SK-N-SH (cell line): ENCODE measurements around the gene KRT36. TPM values are rescaled to one million over a fixed set of nuclear protein-coding genes. Genes with fewer than 3 reads are reported as not detected.

Experiments
- CTCF ChIA-PET: fragments of 300-600, 350-600 bp; formaldehyde crosslinking; extraction: SDS; loops from one replicate; lab custom pipeline; 2021; lab: Yijun Ruan, JAX
- POLR2A ChIA-PET: fragments of 350-600 bp; sonication (Branson Sonifier 250); formaldehyde crosslinking; extraction: SDS; loops from one replicate; lab custom pipeline; 2020; ENCODE audit warnings: antibody characterized with exemption, inconsistent platforms; lab: Yijun Ruan, JAX
- DNase-seq: peaks from one replicate; pipeline ENCODE4 v3.0.0; 2012
- H2AFZ ChIP-seq: fragments of 200-600 bp; sonication (generic); 2 replicates; pipeline ENCODE4 v1.8.1; 2016; ENCODE audit warnings: antibody characterized with exemption, mild to moderate bottlenecking, low read depth
- H3F3A ChIP-seq: fragments of 200-600 bp; sonication (generic); replicated peaks from 2 replicates; pipeline ENCODE3; 2016; ENCODE audit warnings: antibody characterized with exemption, mild to moderate bottlenecking; ENCODE audit not compliant: insufficient read depth
- H3K27ac ChIP-seq, 2 experiments: fragments of 200-500 bp in 1 of 2; fragments of 200-600 bp in 1 of 2; sonication (Bioruptor generic) in 1 of 2; sonication (generic), shearing (Covaris generic) in 1 of 2; 2 replicates each; pipeline versions ENCODE4 v1.5.1 to v1.6.1; 2014 to 2016; ENCODE audit warnings: low read depth in 2 of 2, inconsistent platforms in 1 of 2, low read length in 1 of 2, mild to moderate bottlenecking in 1 of 2, mixed read lengths in 1 of 2
- H3K27me3 ChIP-seq: fragments of 200-600 bp; sonication (generic), shearing (Covaris generic); 2 replicates; pipeline ENCODE4 v1.6.1; 2016; ENCODE audit warnings: mixed run types; ENCODE audit not compliant: insufficient read depth
- H3K36me3 ChIP-seq, 2 experiments: fragments of 200-500 bp in 1 of 2; fragments of 200-600 bp in 1 of 2; sonication (Bioruptor generic) in 1 of 2; sonication (generic) in 1 of 2; replicated peaks in 1 of 2; 2 replicates each; pipeline versions ENCODE3 to v1.5.1; 2014 to 2016; ENCODE audit warnings: low read length in 1 of 2, mild to moderate bottlenecking in 1 of 2; ENCODE audit not compliant: insufficient read depth in 2 of 2, control insufficient read depth in 1 of 2
- H3K4me1 ChIP-seq, 2 experiments: fragments of 200-500 bp in 1 of 2; fragments of 200-600 bp in 1 of 2; sonication (Bioruptor generic) in 1 of 2; sonication (generic), shearing (Covaris generic) in 1 of 2; 2 replicates each; pipeline versions ENCODE4 v1.5.1 to v1.6.1; 2014 to 2016; ENCODE audit warnings: low read depth in 1 of 2, low read length in 1 of 2, mixed run types in 1 of 2; ENCODE audit not compliant: insufficient read depth in 2 of 2, control insufficient read depth in 1 of 2
- H3K4me2 ChIP-seq: fragments of 200-600 bp; sonication (generic), shearing (Covaris generic); 2 replicates; pipeline ENCODE4 v1.6.1; 2017; ENCODE audit warnings: mixed run types
- H3K4me3 ChIP-seq, 2 experiments: fragments of 200-500 bp in 1 of 2; fragments of 200-600 bp in 1 of 2; sonication (Bioruptor generic) in 1 of 2; sonication (generic), shearing (Covaris generic) in 1 of 2; 2 replicates each; pipeline versions ENCODE4 v1.5.1 to v1.8.1; 2014 to 2016; ENCODE audit warnings: low read depth in 2 of 2, inconsistent platforms in 1 of 2, low read length in 1 of 2, mild to moderate bottlenecking in 1 of 2, mixed read lengths in 1 of 2, moderate library complexity in 1 of 2
- H3K79me2 ChIP-seq: fragments of 200-600 bp; sonication (generic); 2 replicates; pipeline ENCODE4 v1.8.1; 2017; ENCODE audit warnings: mild to moderate bottlenecking; ENCODE audit not compliant: insufficient read depth
- H3K9ac ChIP-seq: fragments of 200-600 bp; sonication (generic); 2 replicates; pipeline ENCODE4 v1.6.1; 2017; ENCODE audit warnings: mixed run types
- H3K9me2 ChIP-seq: fragments of 200-600 bp; sonication (generic); 2 replicates; pipeline ENCODE4 v1.6.1; 2017; ENCODE audit warnings: mixed run types
- H3K9me3 ChIP-seq: fragments of 200-600 bp; sonication (generic); 2 replicates; pipeline ENCODE4 v1.6.1; 2017; ENCODE audit warnings: mixed run types, mild to moderate bottlenecking, moderate library complexity
- H4K20me1 ChIP-seq: fragments of 200-600 bp; sonication (generic); 2 replicates; pipeline ENCODE4 v1.6.1; 2017; ENCODE audit warnings: mild to moderate bottlenecking, mixed run types; ENCODE audit not compliant: insufficient read depth
- GATA2 ChIP-seq: sonication (generic); formaldehyde crosslinking; IDR thresholded peaks from 2 replicates; pipeline ENCODE4 v1.5.0; 2020; ENCODE audit warnings: mild to moderate bottlenecking, missing genetic modification reagents
- MAX ChIP-seq: IDR thresholded peaks from 2 replicates; pipeline ENCODE4 v1.4.0; 2012; ENCODE audit warnings: low read depth
- NFIC ChIP-seq: IDR thresholded peaks from 2 replicates; pipeline ENCODE4 v1.4.0; 2012; ENCODE audit warnings: borderline replicate concordance
- NRF1 ChIP-seq: IDR thresholded peaks from 2 replicates; pipeline ENCODE4 v1.6.1; 2012; ENCODE audit warnings: low read depth, mild to moderate bottlenecking, low read length
- RAD21 ChIP-seq: IDR thresholded peaks from 2 replicates; pipeline ENCODE4 v1.6.1; 2012; ENCODE audit warnings: mild to moderate bottlenecking, low read length
- RCOR1 ChIP-seq: fragments of 150-350 bp; IDR thresholded peaks from 2 replicates; pipeline ENCODE4 v1.6.1; 2017; ENCODE audit warnings: antibody characterized with exemption, low read length
- RFX5 ChIP-seq: IDR thresholded peaks from 2 replicates; pipeline ENCODE4 v1.6.1; 2012; ENCODE audit warnings: mild to moderate bottlenecking, improper control_type of control experiment, low read length
- SIN3A ChIP-seq: IDR thresholded peaks from 2 replicates; pipeline ENCODE4 v1.6.1; 2012; ENCODE audit warnings: low read depth, mild to moderate bottlenecking, low read length, moderate library complexity, borderline replicate concordance
- TCF12 ChIP-seq: IDR thresholded peaks from 2 replicates; pipeline ENCODE4 v1.4.0; 2012
- TEAD4 ChIP-seq: IDR thresholded peaks from 2 replicates; pipeline ENCODE4 v1.4.0; 2012; ENCODE audit warnings: mild to moderate bottlenecking, borderline replicate concordance; ENCODE audit not compliant: insufficient read depth
- WGBS: methylation state at CpG from one replicate; pipeline ENCODE4 v1.1.6; 2017; ENCODE audit warnings: low lambda C conversion rate; 5-methylcytosine and 5-hydroxymethylcytosine counted together
- polyA plus RNA-seq, 3 experiments: library from polyadenylated mRNA; depleted of rRNA; stranded (reverse); fragments of >200 nt; gene quantifications; 2 replicates each; pipeline ENCODE4 v1.2.3, GENCODE V29; 2012
- TF ChIP-seq, protein P1 (sequence below): IDR thresholded peaks from 2 replicates; pipeline ENCODE4; 2012

The KRT36 gene
- polyA plus RNA-seq, 1 of the 3 experiments (the other 2 are of a cell fraction) = not detected

GRCh38 chr17:41520821-41521521 lies 31.3 kb upstream of the KRT36 start:
- TF ChIP-seq NRF1 = no peak
- TF ChIP-seq NFIC = 0 out of 2 replicates have a peak, but pooled peaks have one; percentile 29
- TF ChIP-seq RAD21 = peak; percentile 2; the same call in 1 of the 2 replicates
- TF ChIP-seq GATA2 = peak; percentile 53
- TF ChIP-seq SIN3A = no peak
- TF ChIP-seq RCOR1 = no peak
- no peak for TF ChIP-seq TCF12
- Histone ChIP-seq H3K36me3 (no peaks in the 10 kb centered on the region), H3K9me3 (no peaks in the 10 kb centered on the region), H3K9ac (peak overlapping the region; percentile 51; the same call in 1 of the 2 replicates), H3K4me1 (peaks cover 41 to 61% of the 10 kb centered on the region in 2 experiments), H3K9me2 (no peaks in the 10 kb centered on the region), H3K4me3 (no peak overlapping the region), H2AFZ (no peak overlapping the region; the same call in 1 of the 2 replicates), H3K4me2 (peak overlapping the region; percentile 66), H3K79me2 (no peaks in the 10 kb centered on the region), H4K20me1 (no peaks in the 10 kb centered on the region), H3F3A (peaks cover 2% of the 10 kb centered on the region), H3K27me3 (no peaks in the 10 kb centered on the region), H3K27ac (peak overlapping the region; percentile 59 to 75)
- peak; percentile 77 for DNase-seq
- POLR2A ChIA-PET = interaction anchor here (0.6 to 3.3 kb wide), 10 partner anchors 9 to 604 kb away, joined by 3 to 30 read pairs (median 3); partner anchors contain the start of gene EIF1
- CTCF ChIA-PET = interaction anchor here (1.0 to 6.1 kb wide), 10 partner anchors 9 to 145 kb away, joined by 3 to 124 read pairs (median 4); no protein-coding TSS in a partner anchor
- 60% methylated on average over 8 of the region's 10 CpGs for WGBS

DNA sequence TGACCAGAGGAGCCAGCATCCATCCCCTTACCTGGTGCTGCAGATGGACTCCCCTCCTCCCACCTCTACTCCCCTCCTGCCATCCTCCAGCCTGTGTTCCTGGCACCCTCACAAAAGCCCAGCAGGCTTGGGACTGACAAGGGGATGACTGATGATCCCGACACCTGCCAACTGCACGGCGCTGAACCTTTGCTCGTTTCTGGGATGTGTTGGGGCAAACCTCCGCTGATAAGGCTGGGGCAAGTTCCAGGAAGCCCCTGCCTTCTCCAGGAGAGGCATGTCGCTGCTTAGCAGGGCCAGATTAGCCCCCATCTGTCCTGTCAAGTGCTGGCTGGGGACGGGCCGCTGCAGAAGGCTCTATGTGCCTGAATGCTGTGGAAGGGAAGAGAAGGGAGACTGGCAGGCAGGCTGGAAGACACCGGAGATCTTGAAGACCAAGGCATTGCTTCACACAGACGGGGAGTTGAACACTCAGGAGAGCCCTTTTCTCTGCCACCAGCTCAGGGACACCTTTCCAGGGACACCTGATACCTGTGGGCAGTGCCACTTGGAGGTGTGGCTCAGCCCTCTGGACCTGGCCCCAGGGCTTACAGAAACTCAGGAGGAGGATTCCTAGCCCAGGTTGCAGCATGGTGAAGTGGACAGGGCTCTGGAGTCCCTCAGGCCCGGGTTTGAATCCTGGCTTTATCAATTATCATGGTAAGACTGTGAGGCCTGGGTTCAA lies 30.0 kb upstream of the KRT36 start:
- Histone ChIP-seq H3K27ac (peak overlapping the region in 1 of 2 experiments; percentile 8; a peak in 1 of 4 replicates), H3K9ac (no peak overlapping the region), H3K27me3 (no peaks in the 10 kb centered on the region), H3K4me1 (peaks cover 41 to 54% of the 10 kb centered on the region in 2 experiments), H3K4me3 (no peak overlapping the region), H3K36me3 (no peaks in the 10 kb centered on the region), H3K9me2 (no peaks in the 10 kb centered on the region), H4K20me1 (no peaks in the 10 kb centered on the region), H3K79me2 (no peaks in the 10 kb centered on the region), H3K4me2 (no peak overlapping the region), H3K9me3 (no peaks in the 10 kb centered on the region), H2AFZ (no peak overlapping the region), H3F3A (peaks cover 2% of the 10 kb centered on the region)
- ChIA-PET POLR2A (interaction anchor here (1.3 to 3.3 kb wide), 3 partner anchors 10 to 31 kb away, joined by 3 to 30 read pairs (median 3); no protein-coding TSS in a partner anchor), CTCF (interaction anchor here (1.1 to 6.1 kb wide), 7 partner anchors 9 to 146 kb away, joined by 3 to 124 read pairs (median 4); no protein-coding TSS in a partner anchor)
- DNase-seq = no peak
- TF ChIP-seq GATA2 = peak; percentile 65
- TF ChIP-seq RCOR1 = no peak
- no peak for TF ChIP-seq TEAD4
- no peak for TF ChIP-seq RFX5
- TF ChIP-seq MAX = no peak
- TF ChIP-seq, protein P1, sequence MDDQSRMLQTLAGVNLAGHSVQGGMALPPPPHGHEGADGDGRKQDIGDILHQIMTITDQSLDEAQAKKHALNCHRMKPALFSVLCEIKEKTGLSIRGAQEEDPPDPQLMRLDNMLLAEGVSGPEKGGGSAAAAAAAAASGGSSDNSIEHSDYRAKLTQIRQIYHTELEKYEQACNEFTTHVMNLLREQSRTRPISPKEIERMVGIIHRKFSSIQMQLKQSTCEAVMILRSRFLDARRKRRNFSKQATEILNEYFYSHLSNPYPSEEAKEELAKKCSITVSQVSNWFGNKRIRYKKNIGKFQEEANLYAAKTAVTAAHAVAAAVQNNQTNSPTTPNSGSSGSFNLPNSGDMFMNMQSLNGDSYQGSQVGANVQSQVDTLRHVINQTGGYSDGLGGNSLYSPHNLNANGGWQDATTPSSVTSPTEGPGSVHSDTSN = peak; percentile 29; the same call in 1 of the 2 replicates
- 87% methylated on average over 3 of the region's 11 CpGs for WGBS
